GM19023 (cell line): ENCODE results near the gene GJD4.

ENCODE experiments used
- ATAC-seq: cut with Tn5 transposase; IDR thresholded peaks from one replicate; pipeline ENCODE4 v1.9.1; 2021; ENCODE audit warnings: mild to moderate bottlenecking, moderate library complexity; ENCODE audit not compliant: unreplicated experiment

GJD4 gene, protein sequence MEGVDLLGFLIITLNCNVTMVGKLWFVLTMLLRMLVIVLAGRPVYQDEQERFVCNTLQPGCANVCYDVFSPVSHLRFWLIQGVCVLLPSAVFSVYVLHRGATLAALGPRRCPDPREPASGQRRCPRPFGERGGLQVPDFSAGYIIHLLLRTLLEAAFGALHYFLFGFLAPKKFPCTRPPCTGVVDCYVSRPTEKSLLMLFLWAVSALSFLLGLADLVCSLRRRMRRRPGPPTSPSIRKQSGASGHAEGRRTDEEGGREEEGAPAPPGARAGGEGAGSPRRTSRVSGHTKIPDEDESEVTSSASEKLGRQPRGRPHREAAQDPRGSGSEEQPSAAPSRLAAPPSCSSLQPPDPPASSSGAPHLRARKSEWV

GRCh38 chr10:35605191-35605590 lies at the start of gene GJD4:
GJD4 (plus strand) TSS chr10:35605341; CDS start chr10:35605568, 227 bp downstream.
- ATAC-seq: no peak

GRCh38 chr10:35555962-35556930 lies 48.9 kb upstream of the GJD4 start:
- no peak for ATAC-seq

DNA sequence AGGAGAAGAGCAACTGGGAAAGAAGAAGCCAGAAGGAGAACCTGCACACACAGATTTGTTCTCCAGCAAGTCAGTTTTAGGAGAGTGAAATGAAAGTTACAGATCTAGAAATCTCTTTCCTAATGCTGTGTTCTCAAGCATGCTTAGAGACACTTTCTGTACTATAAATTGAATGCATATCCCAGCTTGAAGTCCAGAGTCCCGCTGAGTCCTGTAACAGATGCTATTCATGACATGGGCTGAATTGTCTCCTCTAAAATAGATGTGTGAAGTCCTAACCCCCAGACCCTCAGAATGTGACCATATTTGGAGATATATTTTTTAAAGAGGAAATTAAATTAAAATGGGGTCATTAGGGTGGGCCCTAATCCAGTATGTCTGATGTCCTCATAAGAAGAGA lies 46.9 kb upstream of the GJD4 start:
- ATAC-seq: no peak

GRCh38 chr10:35559416-35559815 lies 45.7 kb upstream of the GJD4 start:
- ATAC-seq: no peak

- ATAC-seq: no peak
These were observed 43.4 kb upstream of the GJD4 start for GRCh38 chr10:35561715-35562114.

DNA sequence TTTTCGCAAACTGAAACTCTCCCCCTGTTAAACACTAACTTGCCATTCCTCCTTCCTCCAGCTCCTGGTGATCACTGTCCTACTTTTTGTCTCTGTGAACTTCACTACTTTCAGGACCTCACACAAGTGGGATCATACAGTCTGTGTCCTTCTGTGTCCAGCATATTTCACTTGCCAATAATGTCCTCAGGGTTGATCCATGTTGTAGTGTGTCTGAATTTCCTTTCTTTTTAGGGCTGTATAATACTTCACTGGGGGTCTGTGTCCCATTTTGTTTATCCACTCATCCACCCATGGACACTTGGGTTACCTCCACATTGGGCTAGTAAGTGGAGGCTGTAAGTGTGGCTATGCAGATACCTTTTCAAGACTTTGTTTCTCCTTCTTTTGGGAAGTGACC lies 42.7 kb upstream of the GJD4 start:
- ATAC-seq: no peak

- no peak for ATAC-seq
These were observed 41.8 kb upstream of the GJD4 start for GRCh38 chr10:35563261-35563891.

DNA sequence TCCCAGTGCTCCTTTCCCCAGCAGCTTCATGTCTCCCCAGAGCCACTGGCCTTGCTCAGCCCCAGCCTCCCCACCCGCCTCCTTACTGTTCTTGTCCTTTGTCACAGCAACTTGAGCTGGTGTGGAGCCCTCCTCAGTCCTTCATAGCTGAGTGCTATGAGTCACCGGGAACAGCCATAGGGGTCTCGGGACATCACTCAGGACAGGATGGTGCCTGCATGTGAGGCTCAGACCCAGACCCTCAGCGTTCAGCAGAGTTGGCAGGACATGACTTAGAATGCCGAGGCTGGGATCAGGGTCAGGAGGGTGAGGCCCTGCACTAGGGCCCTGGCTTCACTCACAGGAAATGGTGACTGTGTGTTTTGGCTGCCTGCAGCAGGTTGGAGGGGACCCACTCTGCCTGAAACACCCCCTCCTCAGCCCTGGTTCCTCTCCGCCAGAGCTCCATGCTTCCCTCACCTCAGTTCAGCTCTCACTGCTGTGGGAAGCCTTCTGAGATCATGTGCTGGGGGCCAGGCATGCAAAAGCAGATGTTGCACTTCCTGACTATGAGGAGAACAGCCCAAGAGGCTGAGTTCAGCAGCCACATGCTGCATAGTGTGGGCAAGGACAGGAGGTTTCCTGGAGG lies 40.7 kb upstream of the GJD4 start:
- ATAC-seq: peak; percentile 52

- no peak for ATAC-seq
These were observed 39.5 kb upstream of the GJD4 start for GRCh38 chr10:35565602-35566081.

DNA sequence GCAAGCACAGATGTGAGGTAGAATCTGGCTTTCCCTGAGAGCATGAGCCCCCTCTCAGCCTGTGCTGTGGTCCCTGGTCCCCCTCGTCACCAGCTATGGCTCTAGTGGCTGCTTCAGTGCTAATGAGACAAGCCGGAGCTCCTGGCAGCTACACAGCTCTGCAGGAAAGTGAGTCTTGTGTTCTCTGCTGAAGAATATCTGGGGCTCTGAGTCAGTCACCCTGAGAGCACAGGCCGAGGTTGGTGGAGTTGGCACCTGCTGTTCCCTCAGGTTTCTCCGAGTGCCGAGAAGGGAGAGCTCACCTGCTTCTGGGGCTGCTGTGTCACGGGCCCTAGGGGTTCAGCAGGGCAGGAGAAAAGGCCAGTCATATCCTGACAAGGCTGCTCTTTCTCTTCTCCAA lies 37.2 kb upstream of the GJD4 start:
- ATAC-seq: no peak

GRCh38 chr10:35568483-35569015 lies 36.6 kb upstream of the GJD4 start:
- no peak for ATAC-seq

GRCh38 chr10:35569111-35569707 lies 35.9 kb upstream of the GJD4 start:
- no peak for ATAC-seq

DNA sequence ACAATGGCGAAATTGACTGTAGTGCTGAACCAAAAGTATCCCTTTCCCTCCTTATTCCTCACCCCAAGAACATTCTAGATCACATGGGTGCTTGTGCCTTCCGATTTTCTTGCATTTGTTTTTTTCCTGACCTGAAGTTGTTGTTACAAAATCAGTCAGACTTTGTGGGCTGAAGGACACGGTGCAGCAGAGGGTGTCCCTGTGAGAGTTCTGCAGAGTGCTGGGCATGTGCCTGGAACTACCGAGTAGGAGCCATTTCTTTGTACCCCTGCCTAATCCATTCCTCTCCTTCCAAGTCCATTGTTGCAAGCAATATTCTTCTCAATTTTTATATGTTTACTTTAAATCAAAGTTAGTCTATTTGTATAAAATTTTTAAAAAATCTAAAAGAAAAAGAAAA lies 35.3 kb upstream of the GJD4 start:
- no peak for ATAC-seq

DNA sequence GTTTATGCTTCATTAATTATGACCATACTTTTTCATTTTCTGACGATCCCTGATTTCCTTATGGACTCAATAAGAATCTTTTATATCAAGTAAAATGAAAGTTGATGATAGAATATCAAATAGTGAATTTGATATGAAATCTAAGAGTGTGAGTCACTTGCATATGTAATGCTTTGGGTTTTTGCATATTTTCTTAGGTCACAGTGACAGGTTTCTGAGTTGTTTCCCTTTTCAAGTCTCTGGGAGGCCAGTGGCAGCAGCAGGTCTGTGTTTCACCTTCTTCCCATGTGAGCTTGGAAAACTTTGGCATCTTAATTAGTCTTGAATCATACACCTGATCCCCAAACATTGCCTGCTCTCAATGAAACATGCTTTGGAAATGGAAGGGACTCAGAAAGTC lies 34.7 kb upstream of the GJD4 start:
- ATAC-seq: no peak

GRCh38 chr10:35572583-35572982 lies 32.6 kb upstream of the GJD4 start:
- no peak for ATAC-seq

GRCh38 chr10:35573796-35574195 lies 31.3 kb upstream of the GJD4 start:
- ATAC-seq: no peak

DNA sequence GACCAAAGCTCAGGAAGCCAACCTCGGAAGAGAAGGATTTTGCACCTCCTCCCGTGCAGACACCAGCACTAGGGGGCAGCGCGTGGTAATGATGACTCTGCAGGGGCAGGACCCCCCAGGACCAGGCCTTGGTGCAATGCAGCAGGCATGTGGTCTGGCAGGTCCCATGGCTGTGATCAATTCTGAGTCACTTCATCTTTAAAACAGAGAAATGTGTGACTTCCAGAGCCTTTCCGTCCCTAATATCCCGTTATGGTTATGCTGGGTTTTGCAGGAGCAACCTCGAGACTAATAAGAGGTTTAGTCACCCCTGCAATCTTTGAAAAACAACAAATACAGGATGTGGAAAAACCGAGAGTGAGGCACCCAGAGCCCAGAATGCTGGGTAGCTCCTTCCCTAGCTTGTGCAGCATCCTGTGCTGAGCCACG lies 30.2 kb upstream of the GJD4 start:
- no peak for ATAC-seq

DNA sequence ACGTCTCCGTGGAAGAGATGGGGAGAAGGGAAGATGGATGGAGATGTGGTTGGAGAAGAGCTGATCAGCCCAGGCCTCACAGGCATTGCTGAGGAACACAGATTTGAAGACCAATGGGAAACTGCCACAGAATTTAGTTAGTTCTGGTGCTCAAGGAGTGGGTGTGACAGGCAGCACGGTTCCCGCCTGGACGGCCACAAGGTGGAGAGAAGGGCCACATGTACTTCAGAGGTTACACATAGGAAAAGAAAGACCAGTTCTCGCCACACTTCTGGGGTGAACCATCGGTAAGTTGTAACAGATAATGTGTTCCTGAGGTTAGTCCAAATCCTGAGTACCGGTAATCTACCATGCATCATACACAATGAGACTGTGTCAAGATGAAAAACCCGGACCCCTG lies 29.5 kb upstream of the GJD4 start:
- ATAC-seq: no peak

- ATAC-seq: no peak
These were observed 28.4 kb upstream of the GJD4 start for GRCh38 chr10:35576730-35577129.
